Stimulated activated naive CD4-positive, alpha-beta T cell (primary cell): Measurements from ENCODE around the gene EDN2.

Experiments
- DNase-seq, 6 experiments: peaks; one replicate each; lab custom pipeline; 2025; lab: John Stamatoyannopoulos, UW

Gene EDN2

GRCh38 chr1:41437011-41437355 lies 47.5 kb downstream of the EDN2 start:
- DNase-seq = no peak

DNA sequence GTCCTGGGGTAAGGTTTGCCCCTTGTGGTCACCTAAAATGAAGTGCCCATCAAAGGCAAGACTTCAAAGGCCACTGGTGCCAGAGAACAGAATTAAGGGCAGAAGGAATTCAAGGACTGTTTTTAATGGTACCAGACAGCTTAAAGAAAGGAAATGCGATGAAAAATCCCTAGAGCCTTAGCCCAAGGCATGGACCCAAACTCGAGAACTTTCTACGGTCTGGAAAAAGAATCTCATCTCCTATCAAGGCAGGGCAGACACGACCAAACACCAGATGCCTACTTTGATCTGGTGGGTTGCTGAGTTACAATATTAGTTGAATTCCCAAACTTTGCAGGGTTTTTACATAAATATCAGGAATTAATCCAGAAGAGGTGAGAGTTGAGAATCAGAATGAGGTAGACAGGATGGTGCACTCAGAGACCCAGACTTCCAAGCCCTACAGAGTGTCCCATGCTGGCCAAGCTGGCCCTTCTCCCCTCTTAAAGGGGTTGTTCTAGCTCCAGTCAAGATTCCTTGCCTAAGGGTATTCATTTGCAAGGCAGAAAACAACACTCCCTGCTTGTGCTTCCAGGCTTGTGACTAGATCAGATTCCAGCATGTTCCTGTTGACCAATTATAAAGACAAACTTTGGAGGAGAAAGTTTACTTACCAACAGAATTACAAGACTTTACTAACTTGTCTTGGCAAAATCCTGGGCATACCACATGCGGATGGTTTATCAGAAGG lies 48.0 kb downstream of the EDN2 start:
- no peak for DNase-seq

DNA sequence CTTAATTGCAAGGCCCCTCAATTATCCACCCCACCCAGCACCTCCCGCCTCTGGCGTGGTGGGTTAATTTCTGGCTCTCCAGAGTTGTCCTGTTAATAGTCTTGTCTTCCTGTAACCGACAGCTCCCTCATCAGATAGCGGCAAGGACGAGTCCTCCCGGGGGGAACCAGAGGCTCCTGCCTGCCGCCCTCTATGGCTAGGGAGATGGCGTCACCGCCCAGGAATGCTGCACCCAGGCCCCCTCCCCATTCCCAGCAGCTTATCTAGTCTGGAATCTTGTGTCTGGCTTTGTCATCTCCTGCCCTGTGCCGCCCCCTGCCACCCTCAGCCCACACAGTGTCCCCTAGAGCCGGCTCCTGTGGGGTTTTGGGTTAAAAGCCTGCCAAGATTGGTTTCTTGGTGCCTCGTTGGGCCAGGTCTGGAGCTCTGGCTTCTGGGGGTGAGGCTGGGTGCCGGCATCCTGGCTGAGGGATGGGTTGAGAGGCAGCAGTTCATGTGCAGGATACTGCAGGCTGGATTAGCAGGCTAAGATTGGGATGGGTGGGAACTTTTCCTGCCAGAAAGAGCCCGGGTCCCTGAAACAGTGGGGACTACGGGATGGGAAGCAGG lies 48.8 kb downstream of the EDN2 start:
- DNase-seq = no peak

DNA sequence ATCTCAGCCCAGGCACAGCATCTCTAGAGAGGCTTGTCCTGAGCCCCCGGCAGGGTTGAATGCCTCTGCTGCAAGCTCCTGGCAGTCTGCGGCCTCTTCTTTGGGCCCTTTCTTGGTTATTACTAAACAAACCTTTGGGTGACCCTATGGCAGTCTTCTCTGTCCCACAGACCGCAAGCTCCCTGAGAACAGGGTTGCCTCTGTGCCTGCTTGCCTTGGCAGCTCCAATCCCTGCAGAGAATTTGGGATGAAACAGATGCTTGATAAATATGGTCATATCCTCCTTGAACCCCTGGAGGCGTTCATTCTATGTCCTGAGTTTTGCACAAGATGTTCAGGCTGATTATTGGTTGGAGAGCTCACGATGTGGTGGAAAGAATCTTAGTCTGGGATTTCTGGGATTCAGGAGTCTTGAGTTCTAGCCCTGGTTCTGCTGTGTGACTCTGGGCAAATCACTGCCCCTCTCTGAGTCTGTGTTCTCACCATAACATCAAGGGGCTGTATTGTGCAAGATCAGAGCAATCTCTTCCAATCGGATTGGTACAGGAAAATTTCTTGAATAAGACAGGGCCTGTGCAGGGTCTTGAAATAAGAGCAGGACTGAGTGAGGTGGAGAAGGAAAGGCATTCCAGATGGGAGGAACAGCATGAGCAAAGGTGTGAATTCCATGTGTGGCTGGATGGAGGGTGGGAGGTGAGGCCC lies 49.6 kb downstream of the EDN2 start:
- no peak for DNase-seq

DNA sequence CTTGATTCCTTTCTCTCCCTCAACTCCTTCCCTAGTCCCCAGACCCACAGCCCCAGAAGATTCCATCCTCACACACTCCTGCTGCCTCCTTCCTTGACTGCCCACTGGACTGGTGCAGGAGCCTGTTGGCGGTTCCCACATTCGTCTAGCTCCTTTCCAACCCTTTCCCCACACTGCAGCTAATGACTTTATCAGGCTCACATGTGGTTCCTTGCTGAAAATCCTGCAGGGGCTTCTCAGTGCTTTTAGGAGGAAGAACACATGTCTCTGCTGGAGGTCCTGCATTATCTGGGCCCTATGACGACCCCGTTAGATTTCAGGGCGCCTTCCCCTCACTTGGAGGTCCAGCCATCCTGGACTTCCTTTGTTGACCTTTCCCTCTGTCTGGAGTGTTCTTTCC lies 50.2 kb downstream of the EDN2 start:
- no peak for DNase-seq

GRCh38 chr1:41433501-41433900 lies 51.0 kb downstream of the EDN2 start:
- no peak for DNase-seq

DNA sequence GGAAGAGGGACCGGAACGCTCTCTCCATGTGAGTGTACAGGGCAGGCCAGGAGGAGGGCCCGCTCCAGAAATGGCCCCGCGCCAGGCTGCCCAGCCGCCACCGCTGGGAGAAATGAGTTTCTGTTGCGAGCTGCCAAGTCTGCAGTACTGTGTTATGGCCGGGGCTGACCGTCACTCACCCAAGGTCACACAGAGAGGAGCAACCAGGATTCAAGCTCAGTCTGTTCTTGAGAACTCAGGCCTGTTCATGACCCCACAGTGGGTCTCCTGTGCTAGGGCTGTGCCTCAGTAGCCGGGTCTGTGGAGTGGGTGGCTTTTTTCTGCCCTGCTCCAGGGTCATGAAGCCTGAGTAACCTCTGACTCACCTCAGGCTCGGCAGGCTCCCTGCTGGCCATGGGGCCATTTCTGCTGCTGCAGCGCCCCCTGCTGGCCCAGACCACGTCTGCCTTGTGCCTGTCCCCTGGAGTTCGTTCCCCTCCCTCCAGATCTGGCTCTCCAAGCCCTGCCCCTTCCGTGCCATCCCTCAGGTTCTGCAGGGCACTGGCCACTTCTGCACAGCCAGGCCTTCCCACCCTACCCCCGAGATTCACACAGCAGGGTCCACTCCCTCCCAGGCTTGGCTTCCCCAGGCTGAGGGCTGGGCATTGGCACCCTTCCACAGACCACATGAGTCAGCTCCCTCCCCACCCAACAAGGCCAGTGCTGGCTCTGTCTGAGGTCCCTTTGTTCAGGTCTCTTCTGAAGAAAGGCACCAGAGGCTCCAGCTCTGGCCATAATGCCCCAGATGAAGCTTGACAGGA lies 51.8 kb downstream of the EDN2 start:
- DNase-seq = peak; percentile 4 to 59 (median 38)

DNA sequence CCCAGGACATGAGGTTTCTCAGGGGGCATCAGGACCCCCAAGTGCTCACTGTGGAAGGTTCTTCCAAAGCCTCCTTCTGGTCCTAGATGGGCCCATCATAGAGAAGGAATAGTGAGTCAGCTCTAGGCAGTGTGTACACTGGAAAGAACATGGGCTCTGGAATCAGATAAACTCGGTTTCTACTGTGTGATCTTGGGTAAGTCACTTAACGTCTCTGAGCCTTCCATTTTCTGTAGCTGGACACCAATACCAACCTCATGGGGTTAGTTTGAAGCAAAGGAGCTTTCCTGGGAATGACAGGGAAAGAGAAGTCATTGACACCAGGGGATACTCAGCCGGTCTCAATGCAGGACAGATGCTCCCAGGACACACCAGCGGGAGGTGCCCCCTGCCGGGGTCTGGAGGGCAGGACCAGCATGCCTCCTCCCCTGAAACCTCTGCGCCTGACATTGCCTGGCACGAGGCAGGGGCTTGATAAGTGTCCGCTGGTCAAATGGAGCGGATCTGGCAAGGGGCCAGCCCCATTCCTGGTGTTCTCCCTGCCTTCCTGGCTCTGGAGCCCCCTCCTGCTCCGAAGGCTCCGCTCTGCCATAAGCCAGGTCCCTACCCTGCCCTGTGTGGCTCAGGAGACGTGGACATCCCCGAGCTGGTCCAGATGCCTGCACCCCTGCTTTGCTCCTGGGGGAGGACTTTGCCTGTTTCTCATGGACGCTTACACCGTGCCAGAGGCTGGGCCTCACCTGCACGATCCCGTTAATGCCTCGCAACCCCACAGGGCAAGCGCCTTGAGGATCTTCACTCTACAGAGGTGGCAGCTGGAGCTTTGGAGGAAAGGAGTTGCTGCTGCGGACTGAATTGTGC lies 52.8 kb downstream of the EDN2 start:
- no peak for DNase-seq

DNA sequence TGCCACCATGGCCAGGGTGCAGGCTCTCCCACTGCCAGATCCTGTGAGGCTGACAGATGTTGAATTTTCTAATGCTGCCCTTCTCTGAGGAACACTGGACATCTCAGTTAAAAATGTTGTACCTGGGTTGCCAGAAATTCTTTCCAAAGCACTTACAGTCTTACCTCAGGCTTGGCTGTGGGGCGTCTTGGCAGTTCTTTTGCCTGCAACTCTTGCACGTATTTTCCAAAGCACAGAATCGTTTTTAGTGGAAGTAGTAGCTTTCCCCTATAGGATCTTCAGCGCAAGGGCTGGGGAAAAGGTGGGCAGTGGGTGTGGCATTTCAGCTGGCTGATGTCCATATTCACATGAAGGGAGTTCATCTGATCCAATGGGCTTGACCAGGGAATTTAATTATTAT lies 53.9 kb downstream of the EDN2 start:
- DNase-seq = no peak

- DNase-seq = no peak
Observed at GRCh38 chr1:41430069-41430468, 54.4 kb downstream of the EDN2 start.

DNA sequence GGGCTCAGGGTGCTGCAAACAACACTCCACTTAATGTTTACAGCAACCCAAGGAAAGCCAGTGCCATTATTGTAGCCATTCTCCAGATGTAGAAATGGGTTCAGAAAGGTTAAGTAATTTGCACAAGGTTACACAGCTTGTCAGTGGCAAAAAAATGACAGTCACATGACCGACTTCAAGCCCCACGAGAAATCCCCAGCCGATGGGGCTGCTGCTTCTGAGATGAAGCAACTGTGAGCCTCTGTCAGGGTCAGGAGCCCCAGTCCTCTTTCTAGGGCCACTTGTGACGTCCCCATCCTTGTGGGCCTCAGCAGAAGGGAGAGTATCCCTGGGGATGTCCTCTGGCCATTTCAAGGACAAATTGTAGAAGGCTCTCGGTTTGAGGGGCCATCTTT lies 54.8 kb downstream of the EDN2 start:
- no peak for DNase-seq
